Measurements from ENCODE around the gene TMEM244.
"Not testable (repeated sequence)": the region's sequence is repeated elsewhere in the genome, so short reads cannot be mapped to it uniquely, and the experiment has no call there.

Gene TMEM244

GRCh38 chr6:129866688-129867087, 5.6 kb upstream of the TMEM244 start:
- no peak for DNase-seq (ENCODE audit: low spot score)

GRCh38 chr6:129866256-129866655, 5.1 kb upstream of the TMEM244 start:
- DNase-seq (ENCODE audit: low spot score), result no peak

GRCh38 chr6:129865013-129865412, 3.9 kb upstream of the TMEM244 start:
- no peak for DNase-seq (ENCODE audit: low spot score)

GRCh38 chr6:129863664-129864063, 2.5 kb upstream of the TMEM244 start:
- no peak for DNase-seq (ENCODE audit: low spot score)

GRCh38 chr6:129859524-129859923, 1.6 kb downstream of the TMEM244 start:
- no peak for DNase-seq (ENCODE audit: low spot score)

GRCh38 chr6:129857838-129858237, 3.3 kb downstream of the TMEM244 start:
- DNase-seq (ENCODE audit: low spot score), result no peak

GRCh38 chr6:129853996-129854711, 7.0 kb downstream of the TMEM244 start:
- DNase-seq (ENCODE audit: low spot score), result no peak

GRCh38 chr6:129852257-129852858, 8.8 kb downstream of the TMEM244 start:
- DNase-seq (ENCODE audit: low spot score), result no peak

- no peak for DNase-seq (ENCODE audit: low spot score)
These were observed 11.7 kb downstream of the TMEM244 start for GRCh38 chr6:129849456-129849855.

GRCh38 chr6:129846761-129847160, 14.4 kb downstream of the TMEM244 start:
- no peak for DNase-seq (ENCODE audit: low spot score)

GRCh38 chr6:129845696-129846095, 15.4 kb downstream of the TMEM244 start:
- DNase-seq (ENCODE audit: low spot score), result no peak

- DNase-seq (ENCODE audit: low spot score), result no peak
These were observed 16.8 kb downstream of the TMEM244 start for GRCh38 chr6:129844118-129844891.

GRCh38 chr6:129843573-129843972, 17.5 kb downstream of the TMEM244 start:
- DNase-seq (ENCODE audit: low spot score), result no peak

GRCh38 chr6:129842881-129843409, 18.2 kb downstream of the TMEM244 start:
- DNase-seq (ENCODE audit: low spot score), result no peak

GRCh38 chr6:129842137-129842536, 19.0 kb downstream of the TMEM244 start:
- no peak for DNase-seq (ENCODE audit: low spot score)

- DNase-seq (ENCODE audit: low spot score), result not testable (repeated sequence)
These were observed 21.6 kb downstream of the TMEM244 start for GRCh38 chr6:129839562-129839961.

- DNase-seq (ENCODE audit: low spot score), result no peak
These were observed 25.4 kb downstream of the TMEM244 start for GRCh38 chr6:129835691-129836090.

GRCh38 chr6:129832299-129832698, 28.8 kb downstream of the TMEM244 start:
- DNase-seq (ENCODE audit: low spot score), result no peak

- no peak for DNase-seq (ENCODE audit: low spot score)
These were observed 32.9 kb downstream of the TMEM244 start for GRCh38 chr6:129828229-129828628.

GRCh38 chr6:129818251-129818650, 42.9 kb downstream of the TMEM244 start:
- DNase-seq (ENCODE audit: low spot score), result no peak

- no peak for DNase-seq (ENCODE audit: low spot score)
These were observed 43.3 kb downstream of the TMEM244 start for GRCh38 chr6:129817821-129818220.

- DNase-seq (ENCODE audit: low spot score), result no peak
These were observed 43.8 kb downstream of the TMEM244 start for GRCh38 chr6:129817332-129817731.
